SK-N-SH (cell line): ENCODE results near the gene DHCR24. TPM values are rescaled to one million over a fixed set of nuclear protein-coding genes. Genes with fewer than 3 reads are reported as not detected.

Experiments
- CTCF ChIA-PET: fragments of 300-600, 350-600 bp; formaldehyde crosslinking; extraction: SDS; loops from one replicate; lab custom pipeline; 2021; lab: Yijun Ruan, JAX
- POLR2A ChIA-PET: fragments of 350-600 bp; sonication (Branson Sonifier 250); formaldehyde crosslinking; extraction: SDS; loops from one replicate; lab custom pipeline; 2020; ENCODE audit warnings: antibody characterized with exemption, inconsistent platforms; lab: Yijun Ruan, JAX
- DNase-seq: peaks from one replicate; pipeline ENCODE4 v3.0.0; 2012
- H2AFZ ChIP-seq: fragments of 200-600 bp; sonication (generic); 2 replicates; pipeline ENCODE4 v1.8.1; 2016; ENCODE audit warnings: antibody characterized with exemption, mild to moderate bottlenecking, low read depth
- H3F3A ChIP-seq: fragments of 200-600 bp; sonication (generic); replicated peaks from 2 replicates; pipeline ENCODE3; 2016; ENCODE audit warnings: antibody characterized with exemption, mild to moderate bottlenecking; ENCODE audit not compliant: insufficient read depth
- H3K27ac ChIP-seq, 2 experiments: fragments of 200-500 bp in 1 of 2; fragments of 200-600 bp in 1 of 2; sonication (Bioruptor generic) in 1 of 2; sonication (generic), shearing (Covaris generic) in 1 of 2; 2 replicates each; pipeline versions ENCODE4 v1.5.1 to v1.6.1; 2014 to 2016; ENCODE audit warnings: low read depth in 2 of 2, inconsistent platforms in 1 of 2, low read length in 1 of 2, mild to moderate bottlenecking in 1 of 2, mixed read lengths in 1 of 2
- H3K27me3 ChIP-seq: fragments of 200-600 bp; sonication (generic), shearing (Covaris generic); 2 replicates; pipeline ENCODE4 v1.6.1; 2016; ENCODE audit warnings: mixed run types; ENCODE audit not compliant: insufficient read depth
- H3K36me3 ChIP-seq, 2 experiments: fragments of 200-500 bp in 1 of 2; fragments of 200-600 bp in 1 of 2; sonication (Bioruptor generic) in 1 of 2; sonication (generic) in 1 of 2; replicated peaks in 1 of 2; 2 replicates each; pipeline versions ENCODE3 to v1.5.1; 2014 to 2016; ENCODE audit warnings: low read length in 1 of 2, mild to moderate bottlenecking in 1 of 2; ENCODE audit not compliant: insufficient read depth in 2 of 2, control insufficient read depth in 1 of 2
- H3K4me1 ChIP-seq, 2 experiments: fragments of 200-500 bp in 1 of 2; fragments of 200-600 bp in 1 of 2; sonication (Bioruptor generic) in 1 of 2; sonication (generic), shearing (Covaris generic) in 1 of 2; 2 replicates each; pipeline versions ENCODE4 v1.5.1 to v1.6.1; 2014 to 2016; ENCODE audit warnings: low read depth in 1 of 2, low read length in 1 of 2, mixed run types in 1 of 2; ENCODE audit not compliant: insufficient read depth in 2 of 2, control insufficient read depth in 1 of 2
- H3K4me2 ChIP-seq: fragments of 200-600 bp; sonication (generic), shearing (Covaris generic); 2 replicates; pipeline ENCODE4 v1.6.1; 2017; ENCODE audit warnings: mixed run types
- H3K4me3 ChIP-seq, 2 experiments: fragments of 200-500 bp in 1 of 2; fragments of 200-600 bp in 1 of 2; sonication (Bioruptor generic) in 1 of 2; sonication (generic), shearing (Covaris generic) in 1 of 2; 2 replicates each; pipeline versions ENCODE4 v1.5.1 to v1.8.1; 2014 to 2016; ENCODE audit warnings: low read depth in 2 of 2, inconsistent platforms in 1 of 2, low read length in 1 of 2, mild to moderate bottlenecking in 1 of 2, mixed read lengths in 1 of 2, moderate library complexity in 1 of 2
- H3K79me2 ChIP-seq: fragments of 200-600 bp; sonication (generic); 2 replicates; pipeline ENCODE4 v1.8.1; 2017; ENCODE audit warnings: mild to moderate bottlenecking; ENCODE audit not compliant: insufficient read depth
- H3K9ac ChIP-seq: fragments of 200-600 bp; sonication (generic); 2 replicates; pipeline ENCODE4 v1.6.1; 2017; ENCODE audit warnings: mixed run types
- H3K9me2 ChIP-seq: fragments of 200-600 bp; sonication (generic); 2 replicates; pipeline ENCODE4 v1.6.1; 2017; ENCODE audit warnings: mixed run types
- H3K9me3 ChIP-seq: fragments of 200-600 bp; sonication (generic); 2 replicates; pipeline ENCODE4 v1.6.1; 2017; ENCODE audit warnings: mixed run types, mild to moderate bottlenecking, moderate library complexity
- H4K20me1 ChIP-seq: fragments of 200-600 bp; sonication (generic); 2 replicates; pipeline ENCODE4 v1.6.1; 2017; ENCODE audit warnings: mild to moderate bottlenecking, mixed run types; ENCODE audit not compliant: insufficient read depth
- CHD2 ChIP-seq: fragments of 150-350 bp; IDR thresholded peaks from 2 replicates; pipeline ENCODE4 v1.6.1; 2018; ENCODE audit warnings: low read length; ENCODE audit not compliant: partially characterized antibody
- EP300 ChIP-seq, 2 experiments: IDR thresholded peaks; 2 replicates each; pipeline versions ENCODE4 v1.4.0 to v1.6.1; 2012; ENCODE audit warnings: borderline replicate concordance in 1 of 2, low read depth in 1 of 2, low read length in 1 of 2
- FOXJ3 ChIP-seq: sonication (generic); formaldehyde crosslinking; IDR thresholded peaks from 2 replicates; pipeline ENCODE4 v1.5.1; 2020; ENCODE audit warnings: mild to moderate bottlenecking, missing genetic modification reagents
- JUND ChIP-seq: IDR thresholded peaks from 2 replicates; pipeline ENCODE4 v1.4.0; 2012
- NFIC ChIP-seq: IDR thresholded peaks from 2 replicates; pipeline ENCODE4 v1.4.0; 2012; ENCODE audit warnings: borderline replicate concordance
- RCOR1 ChIP-seq: fragments of 150-350 bp; IDR thresholded peaks from 2 replicates; pipeline ENCODE4 v1.6.1; 2017; ENCODE audit warnings: antibody characterized with exemption, low read length
- RFX5 ChIP-seq: IDR thresholded peaks from 2 replicates; pipeline ENCODE4 v1.6.1; 2012; ENCODE audit warnings: mild to moderate bottlenecking, improper control_type of control experiment, low read length
- SMC3 ChIP-seq: IDR thresholded peaks from 2 replicates; pipeline ENCODE4 v1.6.1; 2012; ENCODE audit warnings: low read depth, low read length, improper control_type of control experiment
- TCF12 ChIP-seq: IDR thresholded peaks from 2 replicates; pipeline ENCODE4 v1.4.0; 2012
- YY1 ChIP-seq: IDR thresholded peaks from 2 replicates; pipeline ENCODE4 v1.4.0; 2012; ENCODE audit warnings: low read depth, mild to moderate bottlenecking
- WGBS: methylation state at CpG from one replicate; pipeline ENCODE4 v1.1.6; 2017; ENCODE audit warnings: low lambda C conversion rate; 5-methylcytosine and 5-hydroxymethylcytosine counted together
- polyA plus RNA-seq, 3 experiments: library from polyadenylated mRNA; depleted of rRNA; stranded (reverse); fragments of >200 nt; gene quantifications; 2 replicates each; pipeline ENCODE4 v1.2.3, GENCODE V29; 2012
- TF ChIP-seq, protein P1 (sequence below): fragments of 200-600 bp; sonication (generic); IDR thresholded peaks from 2 replicates; pipeline ENCODE4 v1.6.1; 2017; ENCODE audit warnings: antibody characterized with exemption, mild to moderate bottlenecking, moderate library complexity
- TF ChIP-seq, protein P2 (sequence below): IDR thresholded peaks from 2 replicates; pipeline ENCODE4 v1.4.0; 2012; ENCODE audit warnings: low read depth, borderline replicate concordance
- TF ChIP-seq, protein P3 (sequence below): IDR thresholded peaks from 2 replicates; pipeline ENCODE4 v1.4.0; 2012; ENCODE audit warnings: low read depth
- TF ChIP-seq, protein P4 (sequence below): IDR thresholded peaks from 2 replicates; pipeline ENCODE4 v1.6.1; 2012; ENCODE audit warnings: mild to moderate bottlenecking, low read depth, low read length, moderate library complexity
- TF ChIP-seq, protein P5 (sequence below): fragments of 150-350 bp; IDR thresholded peaks from 2 replicates; pipeline ENCODE4 v1.6.1; 2017; ENCODE audit warnings: antibody characterized with exemption, low read length, low read depth, borderline replicate concordance

DHCR24 gene
- polyA plus RNA-seq, 1 of the 3 experiments (the other 2 are of a cell fraction), result 4.3 TPM

DNA sequence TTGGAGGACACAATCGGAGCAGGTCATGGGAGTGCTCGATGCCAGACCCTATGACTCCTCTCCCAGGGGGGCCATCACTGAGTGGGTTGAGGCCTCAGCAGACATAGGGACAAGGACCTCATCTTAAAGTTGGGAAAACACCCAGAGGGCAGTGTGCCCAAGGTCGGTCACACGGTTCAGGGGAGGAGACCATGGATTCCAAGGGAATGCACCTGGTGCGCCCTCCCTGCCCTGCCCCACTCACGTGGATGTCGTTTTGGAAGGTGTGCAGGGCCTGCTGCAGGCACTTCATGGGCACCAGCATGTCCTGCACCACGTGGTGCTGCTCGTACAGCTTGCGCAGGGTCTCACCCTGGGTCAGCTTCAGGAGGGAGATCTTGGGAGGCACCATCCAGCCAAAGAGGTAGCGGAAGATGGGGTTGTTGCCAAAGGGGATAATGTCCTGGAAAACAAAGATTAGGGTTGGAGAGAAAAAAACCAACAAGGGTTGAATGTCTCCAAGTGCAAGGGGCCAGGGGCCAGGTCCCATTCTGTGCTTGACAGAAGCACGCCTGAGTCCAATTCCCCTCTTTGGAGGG is 33.1 kb downstream of the DHCR24 start:
- CTCF ChIA-PET, result interaction anchor here (1.7 kb wide), 1 partner anchor 91 kb away, joined by 5 read pairs; no protein-coding TSS in a partner anchor
- POLR2A ChIA-PET, result no interaction called here
- peaks cover 9% of the 10 kb centered on the region for H3F3A ChIP-seq
- no peaks in the 10 kb centered on the region for H3K36me3 ChIP-seq
- H3K9ac ChIP-seq, result no peak overlapping the region
- no peaks in the 10 kb centered on the region for H3K27me3 ChIP-seq
- H3K79me2 ChIP-seq, result no peaks in the 10 kb centered on the region
- WGBS, result 94% methylated on average over 7 of the region's 12 CpGs
- TF ChIP-seq RFX5 (no peak), EP300 (IDR thresholded peaks at IDR 0.05; ENCODE audit: borderline replicate concordance in 1 of 2, low read depth in 1 of 2, low read length in 1 of 2) (no peak), SMC3 (no peak), CHD2 (no peak), FOXJ3 (no peak)
- TF ChIP-seq, protein P1, sequence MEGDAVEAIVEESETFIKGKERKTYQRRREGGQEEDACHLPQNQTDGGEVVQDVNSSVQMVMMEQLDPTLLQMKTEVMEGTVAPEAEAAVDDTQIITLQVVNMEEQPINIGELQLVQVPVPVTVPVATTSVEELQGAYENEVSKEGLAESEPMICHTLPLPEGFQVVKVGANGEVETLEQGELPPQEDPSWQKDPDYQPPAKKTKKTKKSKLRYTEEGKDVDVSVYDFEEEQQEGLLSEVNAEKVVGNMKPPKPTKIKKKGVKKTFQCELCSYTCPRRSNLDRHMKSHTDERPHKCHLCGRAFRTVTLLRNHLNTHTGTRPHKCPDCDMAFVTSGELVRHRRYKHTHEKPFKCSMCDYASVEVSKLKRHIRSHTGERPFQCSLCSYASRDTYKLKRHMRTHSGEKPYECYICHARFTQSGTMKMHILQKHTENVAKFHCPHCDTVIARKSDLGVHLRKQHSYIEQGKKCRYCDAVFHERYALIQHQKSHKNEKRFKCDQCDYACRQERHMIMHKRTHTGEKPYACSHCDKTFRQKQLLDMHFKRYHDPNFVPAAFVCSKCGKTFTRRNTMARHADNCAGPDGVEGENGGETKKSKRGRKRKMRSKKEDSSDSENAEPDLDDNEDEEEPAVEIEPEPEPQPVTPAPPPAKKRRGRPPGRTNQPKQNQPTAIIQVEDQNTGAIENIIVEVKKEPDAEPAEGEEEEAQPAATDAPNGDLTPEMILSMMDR, result no peak
- TF ChIP-seq, protein P2, sequence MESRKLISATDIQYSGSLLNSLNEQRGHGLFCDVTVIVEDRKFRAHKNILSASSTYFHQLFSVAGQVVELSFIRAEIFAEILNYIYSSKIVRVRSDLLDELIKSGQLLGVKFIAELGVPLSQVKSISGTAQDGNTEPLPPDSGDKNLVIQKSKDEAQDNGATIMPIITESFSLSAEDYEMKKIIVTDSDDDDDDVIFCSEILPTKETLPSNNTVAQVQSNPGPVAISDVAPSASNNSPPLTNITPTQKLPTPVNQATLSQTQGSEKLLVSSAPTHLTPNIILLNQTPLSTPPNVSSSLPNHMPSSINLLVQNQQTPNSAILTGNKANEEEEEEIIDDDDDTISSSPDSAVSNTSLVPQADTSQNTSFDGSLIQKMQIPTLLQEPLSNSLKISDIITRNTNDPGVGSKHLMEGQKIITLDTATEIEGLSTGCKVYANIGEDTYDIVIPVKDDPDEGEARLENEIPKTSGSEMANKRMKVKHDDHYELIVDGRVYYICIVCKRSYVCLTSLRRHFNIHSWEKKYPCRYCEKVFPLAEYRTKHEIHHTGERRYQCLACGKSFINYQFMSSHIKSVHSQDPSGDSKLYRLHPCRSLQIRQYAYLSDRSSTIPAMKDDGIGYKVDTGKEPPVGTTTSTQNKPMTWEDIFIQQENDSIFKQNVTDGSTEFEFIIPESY, result no peak
- TF ChIP-seq, protein P3, sequence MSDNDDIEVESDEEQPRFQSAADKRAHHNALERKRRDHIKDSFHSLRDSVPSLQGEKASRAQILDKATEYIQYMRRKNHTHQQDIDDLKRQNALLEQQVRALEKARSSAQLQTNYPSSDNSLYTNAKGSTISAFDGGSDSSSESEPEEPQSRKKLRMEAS, result no peak
- TF ChIP-seq, all 33 proteins: peak for 0
- H3K9me2 ChIP-seq, result no peaks in the 10 kb centered on the region
- H3K9me3 ChIP-seq, result no peaks in the 10 kb centered on the region
- H3K4me1 ChIP-seq, result no peaks in the 10 kb centered on the region; a peak in 1 of 4 replicates
- H3K4me3 ChIP-seq, result no peak overlapping the region
- DNase-seq, result no peak
- H2AFZ ChIP-seq, result no peak overlapping the region
- no peaks in the 10 kb centered on the region for H4K20me1 ChIP-seq
- no peak overlapping the region for H3K4me2 ChIP-seq
- H3K27ac ChIP-seq, result no peak overlapping the region

DNA sequence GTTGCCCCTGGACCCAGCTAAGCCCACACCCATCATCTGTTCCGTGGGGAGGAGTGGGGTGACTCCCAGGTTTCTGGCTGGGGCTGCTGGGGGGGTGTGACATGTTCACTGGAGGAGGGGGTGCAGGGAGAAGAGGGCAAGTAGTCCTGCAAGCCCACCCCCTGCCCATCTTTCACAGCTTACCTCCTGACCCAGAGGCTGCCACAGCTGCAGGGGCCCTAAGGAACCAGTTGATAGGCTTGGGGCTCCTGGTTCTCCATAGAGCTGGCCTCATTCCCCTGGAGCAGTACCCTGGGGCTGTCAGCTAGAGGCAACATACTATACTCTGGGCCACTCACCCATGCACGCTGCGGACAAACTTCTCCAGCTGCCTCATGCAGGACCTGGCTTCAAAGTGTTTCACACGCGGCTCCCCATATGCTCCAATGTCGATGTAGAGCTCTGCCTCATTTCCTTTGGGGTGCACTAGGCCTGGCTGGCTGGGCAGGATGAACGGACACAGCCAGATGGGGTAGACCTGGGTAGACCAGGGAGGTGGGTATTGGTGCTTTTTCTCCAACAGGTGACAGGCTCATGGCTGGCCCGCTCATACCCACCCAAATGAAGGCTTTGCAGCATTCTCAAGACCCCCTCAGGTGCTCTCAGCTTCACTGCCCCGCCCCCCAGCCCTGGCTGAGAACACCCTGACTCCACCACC is 33.8 kb downstream of the DHCR24 start:
- H3K36me3 ChIP-seq, result no peaks in the 10 kb centered on the region
- ChIA-PET POLR2A (no interaction called here), CTCF (interaction anchor here (1.2 to 2.1 kb wide), 3 partner anchors 43 to 189 kb away, joined by 3 to 7 read pairs (median 5); no protein-coding TSS in a partner anchor)
- H3K9me3 ChIP-seq, result no peaks in the 10 kb centered on the region
- no peaks in the 10 kb centered on the region for H3K79me2 ChIP-seq
- no peak overlapping the region for H3K4me3 ChIP-seq
- no peak overlapping the region for H3K9ac ChIP-seq
- no peaks in the 10 kb centered on the region for H3K9me2 ChIP-seq
- no peak for DNase-seq
- no peaks in the 10 kb centered on the region for H4K20me1 ChIP-seq
- peaks cover 9% of the 10 kb centered on the region for H3F3A ChIP-seq
- no peak overlapping the region for H2AFZ ChIP-seq
- H3K4me2 ChIP-seq, result no peak overlapping the region
- 86% methylated on average over 4 of the region's 9 CpGs for WGBS
- H3K4me1 ChIP-seq, result no peaks in the 10 kb centered on the region; a peak in 1 of 4 replicates
- no peak overlapping the region for H3K27ac ChIP-seq
- H3K27me3 ChIP-seq, result no peaks in the 10 kb centered on the region
- TF ChIP-seq JUND (no peak), RCOR1 (no peak), TCF12 (no peak), CHD2 (no peak), YY1 (no peak), NFIC (no peak)
- TF ChIP-seq, protein P4, sequence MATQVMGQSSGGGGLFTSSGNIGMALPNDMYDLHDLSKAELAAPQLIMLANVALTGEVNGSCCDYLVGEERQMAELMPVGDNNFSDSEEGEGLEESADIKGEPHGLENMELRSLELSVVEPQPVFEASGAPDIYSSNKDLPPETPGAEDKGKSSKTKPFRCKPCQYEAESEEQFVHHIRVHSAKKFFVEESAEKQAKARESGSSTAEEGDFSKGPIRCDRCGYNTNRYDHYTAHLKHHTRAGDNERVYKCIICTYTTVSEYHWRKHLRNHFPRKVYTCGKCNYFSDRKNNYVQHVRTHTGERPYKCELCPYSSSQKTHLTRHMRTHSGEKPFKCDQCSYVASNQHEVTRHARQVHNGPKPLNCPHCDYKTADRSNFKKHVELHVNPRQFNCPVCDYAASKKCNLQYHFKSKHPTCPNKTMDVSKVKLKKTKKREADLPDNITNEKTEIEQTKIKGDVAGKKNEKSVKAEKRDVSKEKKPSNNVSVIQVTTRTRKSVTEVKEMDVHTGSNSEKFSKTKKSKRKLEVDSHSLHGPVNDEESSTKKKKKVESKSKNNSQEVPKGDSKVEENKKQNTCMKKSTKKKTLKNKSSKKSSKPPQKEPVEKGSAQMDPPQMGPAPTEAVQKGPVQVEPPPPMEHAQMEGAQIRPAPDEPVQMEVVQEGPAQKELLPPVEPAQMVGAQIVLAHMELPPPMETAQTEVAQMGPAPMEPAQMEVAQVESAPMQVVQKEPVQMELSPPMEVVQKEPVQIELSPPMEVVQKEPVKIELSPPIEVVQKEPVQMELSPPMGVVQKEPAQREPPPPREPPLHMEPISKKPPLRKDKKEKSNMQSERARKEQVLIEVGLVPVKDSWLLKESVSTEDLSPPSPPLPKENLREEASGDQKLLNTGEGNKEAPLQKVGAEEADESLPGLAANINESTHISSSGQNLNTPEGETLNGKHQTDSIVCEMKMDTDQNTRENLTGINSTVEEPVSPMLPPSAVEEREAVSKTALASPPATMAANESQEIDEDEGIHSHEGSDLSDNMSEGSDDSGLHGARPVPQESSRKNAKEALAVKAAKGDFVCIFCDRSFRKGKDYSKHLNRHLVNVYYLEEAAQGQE, result no peak
- TF ChIP-seq, protein P5, sequence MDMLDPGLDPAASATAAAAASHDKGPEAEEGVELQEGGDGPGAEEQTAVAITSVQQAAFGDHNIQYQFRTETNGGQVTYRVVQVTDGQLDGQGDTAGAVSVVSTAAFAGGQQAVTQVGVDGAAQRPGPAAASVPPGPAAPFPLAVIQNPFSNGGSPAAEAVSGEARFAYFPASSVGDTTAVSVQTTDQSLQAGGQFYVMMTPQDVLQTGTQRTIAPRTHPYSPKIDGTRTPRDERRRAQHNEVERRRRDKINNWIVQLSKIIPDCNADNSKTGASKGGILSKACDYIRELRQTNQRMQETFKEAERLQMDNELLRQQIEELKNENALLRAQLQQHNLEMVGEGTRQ, result no peak
